ENCODE data around the gene GSAP. TPM values are rescaled to one million over a fixed set of nuclear protein-coding genes. Genes with fewer than 3 reads are reported as not detected.

Gene GSAP
- total and polyA plus RNA-seq, 5 donors from 2014 or later, result 1.1 to 6.8 (median 3.2) TPM

DNA sequence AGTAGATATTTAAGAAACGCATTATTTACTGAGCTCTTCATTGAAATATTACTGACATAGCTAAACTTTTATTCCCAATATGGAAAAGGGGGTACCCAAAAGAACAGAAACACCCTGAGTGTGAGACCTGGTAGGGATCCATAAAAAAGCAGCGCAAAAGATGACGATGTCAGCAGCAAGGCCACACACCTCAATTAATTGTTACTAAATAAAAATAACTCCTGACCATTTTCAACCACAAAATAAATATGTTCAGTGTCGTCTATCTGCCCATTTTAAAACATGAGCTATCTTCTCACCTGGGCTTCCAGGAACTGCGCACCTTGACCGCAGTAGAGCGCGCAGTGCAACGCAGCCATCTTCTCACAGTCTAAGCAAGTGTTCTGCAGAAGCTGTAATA is 61.2 kb downstream of the GSAP start:
- Mint-ChIP-seq H3K27me3 (peaks cover 5% of the 10 kb centered on the region), H3K9me3 (no peaks in the 10 kb centered on the region), H3K27ac (peak overlapping the region in 2 of 3 donors; percentile 65 to 89), H3K4me1 (peaks cover 36 to 55% (median 48%) of the 10 kb centered on the region in 4 donors), H3K36me3 (peaks cover 4% of the 10 kb centered on the region), H3K4me3 (peak overlapping the region; percentile 42 to 84 (median 70))
- H3K27me3 ChIP-seq (ENCODE audit: control insufficient read depth, insufficient read depth, low read length), result no peaks in the 10 kb centered on the region
- peak overlapping the region; percentile 59 for H3K4me3 ChIP-seq (ENCODE audit: low read depth, low read length)
- peaks cover 49% of the 10 kb centered on the region for H3K4me1 ChIP-seq (ENCODE audit: control insufficient read depth, insufficient read depth, low read length, poor library complexity, severe bottlenecking)
- DNase-seq (no peak), ATAC-seq (ENCODE audit: low read depth in 2 of 2) (no peak)
- H3K36me3 ChIP-seq (ENCODE audit: control insufficient read depth, insufficient read depth, low read length), result no peaks in the 10 kb centered on the region
- no peaks in the 10 kb centered on the region for H3K9me3 ChIP-seq (ENCODE audit: control insufficient read depth in 2 of 2, low read length in 2 of 2)
- no peak overlapping the region for H3K27ac ChIP-seq (ENCODE audit: insufficient read depth, low read length, poor library complexity, severe bottlenecking)

DNA sequence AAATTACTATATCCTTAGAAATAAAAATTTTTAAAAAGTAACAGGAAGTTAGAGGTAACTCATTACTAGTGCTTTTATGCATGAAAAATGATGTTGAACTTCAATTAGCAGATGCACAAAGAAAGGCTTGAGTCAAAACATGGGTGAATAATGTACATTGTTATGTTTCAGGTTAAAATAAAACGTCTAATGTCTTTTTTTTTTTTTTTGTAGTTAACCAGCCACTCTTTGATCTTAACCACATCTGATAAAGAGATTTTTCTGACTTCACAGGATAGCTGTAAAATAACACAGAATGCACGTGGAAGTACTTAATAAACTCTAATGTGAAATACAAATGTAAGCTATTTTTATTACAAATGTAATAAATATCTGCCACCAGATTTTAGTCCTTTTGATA is 61.7 kb downstream of the GSAP start:
- H3K27ac ChIP-seq (ENCODE audit: insufficient read depth, low read length, poor library complexity, severe bottlenecking), result peak overlapping the region; percentile 42
- H3K4me3 ChIP-seq (ENCODE audit: low read depth, low read length), result peak overlapping the region; percentile 59
- peak in 2 of 3 donors; percentile 74 to 76 for DNase-seq
- peaks cover 49% of the 10 kb centered on the region for H3K4me1 ChIP-seq (ENCODE audit: control insufficient read depth, insufficient read depth, low read length, poor library complexity, severe bottlenecking)
- H3K27me3 Mint-ChIP-seq, result peaks cover 5% of the 10 kb centered on the region
- no peaks in the 10 kb centered on the region for H3K27me3 ChIP-seq (ENCODE audit: control insufficient read depth, insufficient read depth, low read length)
- peaks cover 36 to 58% (median 48%) of the 10 kb centered on the region in 4 donors for H3K4me1 Mint-ChIP-seq
- peak overlapping the region; percentile 22 to 89 (median 65) for H3K27ac Mint-ChIP-seq
- H3K36me3 ChIP-seq (ENCODE audit: control insufficient read depth, insufficient read depth, low read length), result no peaks in the 10 kb centered on the region
- H3K36me3 Mint-ChIP-seq, result no peaks in the 10 kb centered on the region
- peak overlapping the region; percentile 42 to 84 (median 70) for H3K4me3 Mint-ChIP-seq
- H3K9me3 ChIP-seq (ENCODE audit: control insufficient read depth in 2 of 2, low read length in 2 of 2), result no peaks in the 10 kb centered on the region
- ATAC-seq (ENCODE audit: low read depth in 2 of 2), result peak; percentile 61 to 66
- H3K9me3 Mint-ChIP-seq, result no peaks in the 10 kb centered on the region

DNA sequence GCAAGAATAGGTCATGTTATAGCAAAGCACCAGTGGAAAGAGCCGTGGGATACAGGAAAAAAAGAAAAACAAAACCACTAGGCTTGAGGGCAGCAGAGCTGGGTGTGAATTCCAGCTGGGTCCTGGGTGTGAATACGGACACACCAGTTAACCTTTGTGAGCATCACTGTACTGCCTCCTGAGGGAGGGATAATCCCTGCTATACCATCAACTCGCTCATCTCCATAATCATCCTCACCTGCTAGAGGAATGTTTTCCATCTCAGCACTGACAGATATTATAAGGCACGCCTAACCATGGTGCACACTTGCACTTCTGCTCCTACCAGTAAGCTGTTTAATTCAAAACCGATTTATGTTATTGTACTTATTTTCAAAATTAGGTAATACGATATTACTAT is 62.2 kb downstream of the GSAP start:
- H3K27ac ChIP-seq (ENCODE audit: insufficient read depth, low read length, poor library complexity, severe bottlenecking), result peak overlapping the region; percentile 42
- H3K27me3 Mint-ChIP-seq, result peaks cover 5% of the 10 kb centered on the region
- no peaks in the 10 kb centered on the region for H3K36me3 ChIP-seq (ENCODE audit: control insufficient read depth, insufficient read depth, low read length)

DNA sequence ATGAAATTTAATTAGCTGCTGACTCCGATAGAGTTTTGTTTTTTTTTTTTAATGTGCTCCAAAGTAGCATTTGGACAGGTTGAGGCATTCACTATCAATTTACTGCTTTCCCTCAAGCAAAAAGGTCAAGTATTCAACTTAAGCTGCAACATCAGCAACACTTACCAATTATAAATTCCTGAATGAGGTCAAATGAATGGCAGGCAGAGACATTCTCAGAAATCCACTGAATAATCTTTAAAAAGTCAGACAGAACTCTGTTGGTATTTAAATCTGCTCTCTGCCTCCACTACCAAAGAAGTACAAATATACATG is 62.8 kb downstream of the GSAP start:
- H3K27me3 Mint-ChIP-seq, result peaks cover 5% of the 10 kb centered on the region
- Histone ChIP-seq H3K4me3 (ENCODE audit: low read depth, low read length) (peak overlapping the region; percentile 59), H3K4me1 (ENCODE audit: control insufficient read depth, insufficient read depth, low read length, poor library complexity, severe bottlenecking) (peaks cover 49% of the 10 kb centered on the region), H3K27me3 (ENCODE audit: control insufficient read depth, insufficient read depth, low read length) (no peaks in the 10 kb centered on the region), H3K9me3 (ENCODE audit: control insufficient read depth in 2 of 2, low read length in 2 of 2) (no peaks in the 10 kb centered on the region), H3K36me3 (ENCODE audit: control insufficient read depth, insufficient read depth, low read length) (no peaks in the 10 kb centered on the region), H3K27ac (ENCODE audit: insufficient read depth, low read length, poor library complexity, severe bottlenecking) (no peak overlapping the region)
- H3K4me3 Mint-ChIP-seq, result peak overlapping the region in 3 of 4 donors; percentile 42 to 73 (median 67)
- H3K4me1 Mint-ChIP-seq, result peaks cover 36 to 68% (median 52%) of the 10 kb centered on the region in 4 donors
- H3K9me3 Mint-ChIP-seq, result no peaks in the 10 kb centered on the region
- ATAC-seq (ENCODE audit: low read depth in 2 of 2) (no peak), DNase-seq (no peak)
- H3K36me3 Mint-ChIP-seq, result peaks cover 4% of the 10 kb centered on the region
- H3K27ac Mint-ChIP-seq, result peak overlapping the region in 2 of 3 donors; percentile 17 to 89

More for the DNA sequence above, 62.2 kb downstream of the GSAP start:
- no peak for ATAC-seq (ENCODE audit: low read depth in 2 of 2)
- no peaks in the 10 kb centered on the region for H3K9me3 Mint-ChIP-seq
- no peaks in the 10 kb centered on the region for H3K27me3 ChIP-seq (ENCODE audit: control insufficient read depth, insufficient read depth, low read length)
- DNase-seq, result no peak
- peaks cover 49% of the 10 kb centered on the region for H3K4me1 ChIP-seq (ENCODE audit: control insufficient read depth, insufficient read depth, low read length, poor library complexity, severe bottlenecking)
- peak overlapping the region; percentile 49 to 89 (median 74) for H3K27ac Mint-ChIP-seq
- no peaks in the 10 kb centered on the region for H3K9me3 ChIP-seq (ENCODE audit: control insufficient read depth in 2 of 2, low read length in 2 of 2)
- H3K36me3 Mint-ChIP-seq, result no peaks in the 10 kb centered on the region
- peaks cover 36 to 63% (median 48%) of the 10 kb centered on the region in 4 donors for H3K4me1 Mint-ChIP-seq
- H3K4me3 Mint-ChIP-seq, result peak overlapping the region; percentile 42 to 73 (median 68)
- peak overlapping the region; percentile 59 for H3K4me3 ChIP-seq (ENCODE audit: low read depth, low read length)

DNA sequence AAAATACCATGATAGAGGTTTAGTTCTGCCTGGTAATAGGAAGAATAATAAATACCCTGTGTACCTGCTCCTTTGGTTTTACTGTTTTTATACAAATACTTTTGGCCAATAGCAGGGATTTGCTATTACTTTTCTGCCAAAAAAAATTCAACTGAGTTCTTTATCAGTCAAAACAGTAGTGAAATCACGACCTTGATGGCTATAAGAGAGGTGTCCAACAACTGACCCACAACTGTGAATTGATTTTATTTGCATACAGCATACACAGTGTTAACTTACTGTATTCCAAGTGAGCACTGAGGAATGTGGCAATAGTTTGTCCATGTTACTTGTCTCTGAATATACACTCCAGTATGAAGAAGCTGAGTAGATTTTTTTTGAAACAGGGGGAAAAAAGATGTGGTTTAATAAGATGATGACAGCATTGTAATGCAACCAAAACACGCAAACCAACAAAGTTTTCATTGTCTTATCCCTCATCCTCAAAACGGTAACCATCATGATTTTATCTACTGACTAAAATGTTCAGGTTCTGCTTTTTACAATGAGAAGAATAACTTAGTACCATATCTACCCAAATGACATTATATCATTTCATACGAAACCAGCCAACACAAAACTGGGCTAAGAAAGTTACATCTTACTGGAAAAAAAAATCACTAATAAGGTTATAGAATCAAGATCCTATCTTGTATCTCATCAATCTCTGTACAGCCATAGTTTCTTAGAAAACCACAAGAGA is 63.3 kb downstream of the GSAP start:
- Mint-ChIP-seq H3K27ac (peak overlapping the region; percentile 77 to 89 (median 79)), H3K36me3 (peaks cover 6% of the 10 kb centered on the region), H3K27me3 (peaks cover 5% of the 10 kb centered on the region), H3K4me3 (peak overlapping the region in 3 of 4 donors; percentile 13 to 67 (median 42)), H3K4me1 (peaks cover 36 to 71% (median 53%) of the 10 kb centered on the region in 4 donors), H3K9me3 (no peaks in the 10 kb centered on the region)
- H3K4me1 ChIP-seq (ENCODE audit: control insufficient read depth, insufficient read depth, low read length, poor library complexity, severe bottlenecking), result peaks cover 49% of the 10 kb centered on the region
- H3K4me3 ChIP-seq (ENCODE audit: low read depth, low read length), result peak overlapping the region; percentile 59
- no peak overlapping the region for H3K27ac ChIP-seq (ENCODE audit: insufficient read depth, low read length, poor library complexity, severe bottlenecking)
- DNase-seq (no peak), ATAC-seq (ENCODE audit: low read depth in 2 of 2) (no peak)
- no peaks in the 10 kb centered on the region for H3K27me3 ChIP-seq (ENCODE audit: control insufficient read depth, insufficient read depth, low read length)
- no peaks in the 10 kb centered on the region for H3K36me3 ChIP-seq (ENCODE audit: control insufficient read depth, insufficient read depth, low read length)
- no peaks in the 10 kb centered on the region for H3K9me3 ChIP-seq (ENCODE audit: control insufficient read depth in 2 of 2, low read length in 2 of 2)

DNA sequence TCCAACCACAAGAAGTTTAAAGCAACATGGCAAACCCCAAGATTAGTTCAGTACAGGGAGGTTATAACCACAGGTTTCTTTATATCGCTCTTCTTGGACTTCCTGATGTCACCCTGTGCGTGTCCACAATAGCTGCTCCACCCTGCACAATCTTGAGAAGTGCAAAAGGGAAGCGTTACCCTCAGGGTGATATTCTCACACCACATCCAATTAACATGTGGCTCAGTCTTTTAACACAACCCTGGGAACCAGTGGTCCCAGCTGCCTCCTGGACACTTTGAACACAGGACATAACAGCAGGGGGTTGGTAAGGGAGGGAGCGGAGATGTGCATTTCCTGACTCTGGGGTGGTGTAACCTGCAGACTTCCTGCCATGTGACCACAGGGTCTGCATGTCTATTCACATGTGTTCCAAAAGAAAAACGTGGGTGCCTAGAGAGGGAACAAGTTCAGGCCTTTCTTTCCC is 64.6 kb downstream of the GSAP start:
- no peaks in the 10 kb centered on the region for H3K36me3 ChIP-seq (ENCODE audit: control insufficient read depth, insufficient read depth, low read length)
- peaks cover 49% of the 10 kb centered on the region for H3K4me1 ChIP-seq (ENCODE audit: control insufficient read depth, insufficient read depth, low read length, poor library complexity, severe bottlenecking)
- H3K36me3 Mint-ChIP-seq, result peaks cover 6% of the 10 kb centered on the region
- no peaks in the 10 kb centered on the region for H3K27me3 Mint-ChIP-seq
- H3K27me3 ChIP-seq (ENCODE audit: control insufficient read depth, insufficient read depth, low read length), result no peaks in the 10 kb centered on the region
- H3K9me3 ChIP-seq (ENCODE audit: control insufficient read depth in 2 of 2, low read length in 2 of 2), result no peaks in the 10 kb centered on the region
- peak overlapping the region; percentile 66 for H3K4me3 ChIP-seq (ENCODE audit: low read depth, low read length)
- H3K4me3 Mint-ChIP-seq, result peak overlapping the region; percentile 65 to 83 (median 78)
- peak overlapping the region; percentile 68 to 90 (median 89) for H3K27ac Mint-ChIP-seq
- H3K4me1 Mint-ChIP-seq, result peaks cover 36 to 71% (median 51%) of the 10 kb centered on the region in 4 donors
- ATAC-seq (ENCODE audit: low read depth in 2 of 2) (peak; percentile 74), DNase-seq (peak; percentile 15 to 86 (median 64))
- H3K9me3 Mint-ChIP-seq, result no peaks in the 10 kb centered on the region
- peak overlapping the region; percentile 34 for H3K27ac ChIP-seq (ENCODE audit: insufficient read depth, low read length, poor library complexity, severe bottlenecking)

DNA sequence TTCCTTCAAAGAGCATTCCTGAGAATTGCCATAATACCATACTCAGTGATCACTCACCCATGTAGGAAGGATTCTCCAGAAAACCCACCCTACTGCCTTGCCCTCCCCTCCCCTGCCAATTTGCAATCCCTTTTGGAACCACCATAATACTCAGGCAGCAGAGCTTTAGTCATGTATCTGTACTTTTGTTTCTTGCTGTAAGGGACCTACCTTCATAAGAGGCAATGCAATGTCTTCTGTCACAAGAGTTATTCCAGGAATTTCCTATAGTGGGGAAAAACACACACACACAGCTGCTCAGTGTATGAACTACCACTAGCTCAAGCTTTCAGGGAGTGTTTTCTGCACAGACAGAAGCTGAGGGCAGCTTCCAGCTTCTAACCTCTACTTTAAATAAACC is 67.0 kb downstream of the GSAP start:
- H3K4me1 Mint-ChIP-seq, result peaks cover 25 to 52% (median 35%) of the 10 kb centered on the region in 4 donors
- peaks cover 6% of the 10 kb centered on the region for H3K36me3 Mint-ChIP-seq
- no peaks in the 10 kb centered on the region for H3K27me3 ChIP-seq (ENCODE audit: control insufficient read depth, insufficient read depth, low read length)
- H3K27ac Mint-ChIP-seq, result peak overlapping the region in 1 of 3 donors; percentile 56
- H3K27me3 Mint-ChIP-seq, result no peaks in the 10 kb centered on the region
- DNase-seq, result no peak
- H3K9me3 ChIP-seq (ENCODE audit: control insufficient read depth in 2 of 2, low read length in 2 of 2), result no peaks in the 10 kb centered on the region
- no peak for ATAC-seq (ENCODE audit: low read depth in 2 of 2)
- H3K4me1 ChIP-seq (ENCODE audit: control insufficient read depth, insufficient read depth, low read length, poor library complexity, severe bottlenecking), result peaks cover 38% of the 10 kb centered on the region
- no peaks in the 10 kb centered on the region for H3K9me3 Mint-ChIP-seq
- no peak overlapping the region for H3K4me3 ChIP-seq (ENCODE audit: low read depth, low read length)
- H3K27ac ChIP-seq (ENCODE audit: insufficient read depth, low read length, poor library complexity, severe bottlenecking), result no peak overlapping the region
- no peaks in the 10 kb centered on the region for H3K36me3 ChIP-seq (ENCODE audit: control insufficient read depth, insufficient read depth, low read length)
- peak overlapping the region in 1 of 4 donors; percentile 45 for H3K4me3 Mint-ChIP-seq
